ENCODE measurements around the gene INPP1.

The INPP1 gene

GRCh38 chr2:190339394-190339793 lies 4.0 kb upstream of the INPP1 start:
- TF ChIP-seq CTCF (IDR thresholded peaks at IDR 0.05; ENCODE audit: control insufficient read depth, insufficient read depth, low read depth, low read length, missing control alignments): no peak
- no peak overlapping the region for H3K4me3 ChIP-seq (ENCODE audit: control insufficient read depth, low read depth, low read length)
- no peak for DNase-seq (ENCODE audit: low read depth)

- no peak for DNase-seq (ENCODE audit: low read depth)
- no peak overlapping the region for H3K4me3 ChIP-seq (ENCODE audit: control insufficient read depth, low read depth, low read length)
- TF ChIP-seq CTCF (IDR thresholded peaks at IDR 0.05; ENCODE audit: control insufficient read depth, insufficient read depth, low read depth, low read length, missing control alignments): no peak
Measured at GRCh38 chr2:190340369-190340768, 3.0 kb upstream of the INPP1 start.

- no peak for TF ChIP-seq CTCF (IDR thresholded peaks at IDR 0.05; ENCODE audit: control insufficient read depth, insufficient read depth, low read depth, low read length, missing control alignments)
- DNase-seq (ENCODE audit: low read depth): no peak
Measured at GRCh38 chr2:190342611-190343010, 778 bp upstream of the INPP1 start.

GRCh38 chr2:190343089-190343535 lies 277 bp upstream of the INPP1 start:
- no peak for DNase-seq (ENCODE audit: low read depth)
- peak overlapping the region; percentile 55 for H3K4me3 ChIP-seq (ENCODE audit: control insufficient read depth, low read depth, low read length)
- TF ChIP-seq CTCF (IDR thresholded peaks at IDR 0.05; ENCODE audit: control insufficient read depth, insufficient read depth, low read depth, low read length, missing control alignments): no peak

More at GRCh38 chr2:190342611-190343010, 778 bp upstream of the INPP1 start:
- H3K4me3 ChIP-seq (ENCODE audit: control insufficient read depth, low read depth, low read length): no peak overlapping the region

GRCh38 chr2:190344276-190344827 lies 963 bp downstream of the INPP1 start:
- peak; percentile 41 for TF ChIP-seq CTCF (IDR thresholded peaks at IDR 0.05; ENCODE audit: control insufficient read depth, insufficient read depth, low read depth, low read length, missing control alignments)
- peak overlapping the region; percentile 55 for H3K4me3 ChIP-seq (ENCODE audit: control insufficient read depth, low read depth, low read length)
- no peak for DNase-seq (ENCODE audit: low read depth)

GRCh38 chr2:190350371-190350770 lies 7.0 kb downstream of the INPP1 start:
- TF ChIP-seq CTCF (IDR thresholded peaks at IDR 0.05; ENCODE audit: control insufficient read depth, insufficient read depth, low read depth, low read length, missing control alignments): no peak
- no peak overlapping the region for H3K4me3 ChIP-seq (ENCODE audit: control insufficient read depth, low read depth, low read length)
- no peak for DNase-seq (ENCODE audit: low read depth)
